ENCODE results near the gene GRIA1. TPM values are rescaled to one million over a fixed set of nuclear protein-coding genes. Genes with fewer than 3 reads are reported as not detected.
"Not testable (repeated sequence)": the region's sequence is repeated elsewhere in the genome, so short reads cannot be mapped to it uniquely, and the experiment has no call there.

GRIA1 gene
- total RNA-seq, 1 donor from 2014 or later = not detected

- intact Hi-C loops (cut with micrococcal nuclease) = no loop called here
- H3K4me3 Mint-ChIP-seq = no peak overlapping the region
- no peak for DNase-seq
- H3K27me3 Mint-ChIP-seq = no peaks in the 10 kb centered on the region
- no peaks in the 10 kb centered on the region for H3K36me3 Mint-ChIP-seq (ENCODE audit: low read depth)
- no peak overlapping the region for H3K27ac Mint-ChIP-seq
- H3K9me3 Mint-ChIP-seq = no peaks in the 10 kb centered on the region
- H3K4me1 Mint-ChIP-seq = no peaks in the 10 kb centered on the region
These were observed 205.8 kb downstream of the GRIA1 start for GRCh38 chr5:153696256-153696655.

GRCh38 chr5:153699035-153699434 is 208.6 kb downstream of the GRIA1 start:
- intact Hi-C loops (cut with micrococcal nuclease) = no loop called here
- Mint-ChIP-seq H3K9me3 (no peaks in the 10 kb centered on the region), H3K4me1 (no peaks in the 10 kb centered on the region), H3K36me3 (ENCODE audit: low read depth) (no peaks in the 10 kb centered on the region), H3K4me3 (no peak overlapping the region), H3K27ac (no peak overlapping the region), H3K27me3 (no peaks in the 10 kb centered on the region)
- DNase-seq = no peak

DNA sequence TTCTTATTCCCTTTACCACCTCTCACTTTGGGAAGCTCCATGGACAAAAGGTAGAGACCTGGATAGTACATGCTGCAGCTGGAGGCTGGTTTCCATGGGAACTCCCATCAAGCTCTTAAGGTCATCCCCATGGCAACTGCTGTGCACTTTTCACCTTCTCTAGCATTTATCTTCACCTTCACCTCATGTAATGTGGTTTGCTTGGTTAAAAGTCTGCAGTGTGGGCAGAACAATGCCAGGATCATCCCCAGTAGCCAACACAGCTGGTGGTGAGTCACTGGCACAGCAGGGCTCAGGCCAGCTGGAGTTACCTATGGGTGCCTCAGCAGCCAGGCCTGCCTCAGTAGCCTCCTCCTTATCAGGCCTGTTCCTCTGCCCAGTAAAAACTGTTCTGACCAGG is 210.5 kb downstream of the GRIA1 start:
- no peaks in the 10 kb centered on the region for H3K4me1 Mint-ChIP-seq
- no peak for DNase-seq
- H3K27ac Mint-ChIP-seq = no peak overlapping the region
- H3K27me3 Mint-ChIP-seq = no peaks in the 10 kb centered on the region
- no peaks in the 10 kb centered on the region for H3K9me3 Mint-ChIP-seq
- no peak overlapping the region for H3K4me3 Mint-ChIP-seq
- intact Hi-C loops (cut with micrococcal nuclease) = no loop called here
- no peaks in the 10 kb centered on the region for H3K36me3 Mint-ChIP-seq (ENCODE audit: low read depth)

- intact Hi-C loops (cut with micrococcal nuclease) = no loop called here
- H3K36me3 Mint-ChIP-seq (ENCODE audit: low read depth) = no peaks in the 10 kb centered on the region
- H3K4me1 Mint-ChIP-seq = no peaks in the 10 kb centered on the region
- no peak overlapping the region for H3K4me3 Mint-ChIP-seq
- no peaks in the 10 kb centered on the region for H3K9me3 Mint-ChIP-seq
- no peak for DNase-seq
- no peaks in the 10 kb centered on the region for H3K27me3 Mint-ChIP-seq
- no peak overlapping the region for H3K27ac Mint-ChIP-seq
These were observed 211.8 kb downstream of the GRIA1 start for GRCh38 chr5:153702265-153702664.

DNA sequence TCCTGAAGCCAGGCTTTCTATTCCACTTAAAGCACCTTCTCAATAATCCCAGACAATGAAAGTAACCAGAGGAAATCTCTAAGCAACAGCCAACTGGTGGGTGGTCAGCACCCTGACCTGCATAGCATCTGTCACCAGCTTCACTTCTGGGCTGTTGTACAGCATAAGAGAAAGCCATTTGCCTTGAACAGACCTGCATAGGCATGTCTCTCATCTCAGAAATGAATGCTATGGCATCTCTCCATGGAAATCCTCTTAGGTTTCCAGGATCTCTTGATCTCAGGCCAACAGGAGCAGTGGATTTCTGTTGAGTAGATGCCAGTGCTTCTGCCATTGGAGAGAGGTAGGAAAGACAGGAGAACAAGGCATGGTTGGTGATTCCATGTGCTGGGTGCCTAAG is 213.6 kb downstream of the GRIA1 start:
- no peaks in the 10 kb centered on the region for H3K9me3 Mint-ChIP-seq
- no peak overlapping the region for H3K4me3 Mint-ChIP-seq
- H3K27ac Mint-ChIP-seq = no peak overlapping the region
- no peaks in the 10 kb centered on the region for H3K27me3 Mint-ChIP-seq
- no peak for DNase-seq
- no peaks in the 10 kb centered on the region for H3K4me1 Mint-ChIP-seq
- intact Hi-C loops (cut with micrococcal nuclease) = no loop called here
- no peaks in the 10 kb centered on the region for H3K36me3 Mint-ChIP-seq (ENCODE audit: low read depth)

DNA sequence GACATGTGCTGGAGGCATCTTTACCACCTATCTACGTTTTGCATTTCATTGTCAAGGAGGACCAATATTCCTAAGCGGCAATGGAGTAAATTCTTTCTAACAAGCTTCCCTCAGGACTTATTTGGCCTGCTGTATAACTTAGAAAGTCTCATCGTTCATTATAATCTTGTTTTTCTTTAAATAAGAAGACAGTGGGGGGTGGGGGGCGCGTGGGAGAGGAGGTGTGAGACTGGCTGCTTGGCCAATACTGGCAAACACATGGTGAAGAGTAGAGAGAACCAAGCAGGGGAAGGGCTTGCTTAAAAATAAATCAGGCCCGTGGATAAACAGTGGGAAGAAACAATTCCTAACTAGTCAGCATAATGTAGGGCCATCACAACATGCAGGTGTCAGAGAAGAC is 217.2 kb downstream of the GRIA1 start:
- no peak for DNase-seq
- Mint-ChIP-seq H3K4me3 (no peak overlapping the region), H3K9me3 (no peaks in the 10 kb centered on the region), H3K27ac (no peak overlapping the region), H3K36me3 (ENCODE audit: low read depth) (no peaks in the 10 kb centered on the region), H3K27me3 (no peaks in the 10 kb centered on the region), H3K4me1 (no peaks in the 10 kb centered on the region)
- intact Hi-C loops (cut with micrococcal nuclease) = no loop called here

DNA sequence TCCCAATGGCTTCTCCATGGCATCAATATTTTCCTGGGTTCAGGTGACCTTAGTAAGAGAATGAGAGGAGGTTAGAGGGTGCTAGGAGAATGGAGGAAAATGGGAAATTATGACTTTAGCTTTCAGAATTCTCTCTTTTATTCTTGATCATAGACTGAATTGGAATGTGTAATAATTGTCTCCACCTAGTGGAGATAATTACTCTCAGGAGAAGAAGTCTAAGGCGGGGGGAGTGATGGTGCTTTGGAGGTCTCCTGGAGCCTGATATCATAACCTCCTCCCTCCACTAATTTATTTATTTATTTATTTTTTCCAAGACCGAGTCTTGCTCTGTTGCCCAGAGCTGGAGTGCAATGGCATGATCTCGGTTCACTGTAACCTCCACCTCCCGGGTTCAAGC is 221.3 kb downstream of the GRIA1 start:
- Mint-ChIP-seq H3K27ac (no peak overlapping the region), H3K36me3 (ENCODE audit: low read depth) (no peaks in the 10 kb centered on the region), H3K27me3 (no peaks in the 10 kb centered on the region), H3K9me3 (no peaks in the 10 kb centered on the region), H3K4me1 (no peaks in the 10 kb centered on the region), H3K4me3 (no peak overlapping the region)
- no peak for DNase-seq
- intact Hi-C loops (cut with micrococcal nuclease) = no loop called here

GRCh38 chr5:153712946-153713345 is 222.5 kb downstream of the GRIA1 start:
- Mint-ChIP-seq H3K4me1 (no peaks in the 10 kb centered on the region), H3K9me3 (no peaks in the 10 kb centered on the region), H3K27ac (no peak overlapping the region), H3K27me3 (no peaks in the 10 kb centered on the region), H3K4me3 (no peak overlapping the region), H3K36me3 (ENCODE audit: low read depth) (no peaks in the 10 kb centered on the region)
- no peak for DNase-seq
- intact Hi-C loops (cut with micrococcal nuclease) = no loop called here

- intact Hi-C loops (cut with micrococcal nuclease) = no loop called here
- no peaks in the 10 kb centered on the region for H3K27me3 Mint-ChIP-seq
- no peak overlapping the region for H3K27ac Mint-ChIP-seq
These were observed 223.5 kb downstream of the GRIA1 start for GRCh38 chr5:153713943-153714342.

DNA sequence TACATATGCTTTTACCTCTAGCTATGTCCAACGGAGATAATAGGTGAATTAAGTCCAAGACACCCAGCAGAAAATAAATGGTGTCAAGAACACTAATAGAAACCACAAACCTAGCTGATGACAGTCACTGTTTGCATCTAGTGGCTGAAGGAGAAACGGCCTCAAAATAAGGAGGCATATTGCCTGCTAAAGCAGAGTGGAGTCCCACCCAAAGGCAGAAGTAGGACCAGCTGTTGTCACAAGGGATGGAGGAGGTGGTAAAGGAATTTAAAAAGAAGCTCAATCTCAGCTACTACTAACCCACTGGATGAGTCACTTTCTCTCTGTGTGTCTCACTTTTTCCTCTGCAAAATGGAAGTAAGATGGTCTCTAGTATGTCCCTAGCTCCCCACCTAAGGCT is 224.3 kb downstream of the GRIA1 start:
- intact Hi-C loops (cut with micrococcal nuclease) = no loop called here
- Mint-ChIP-seq H3K4me3 (no peak overlapping the region), H3K27me3 (no peaks in the 10 kb centered on the region), H3K27ac (no peak overlapping the region), H3K9me3 (no peaks in the 10 kb centered on the region), H3K4me1 (no peaks in the 10 kb centered on the region), H3K36me3 (ENCODE audit: low read depth) (no peaks in the 10 kb centered on the region)
- DNase-seq = no peak

More at GRCh38 chr5:153713943-153714342, 223.5 kb downstream of the GRIA1 start:
- no peak for DNase-seq
- no peaks in the 10 kb centered on the region for H3K4me1 Mint-ChIP-seq
- no peaks in the 10 kb centered on the region for H3K36me3 Mint-ChIP-seq (ENCODE audit: low read depth)
- H3K9me3 Mint-ChIP-seq = no peaks in the 10 kb centered on the region
- no peak overlapping the region for H3K4me3 Mint-ChIP-seq

DNA sequence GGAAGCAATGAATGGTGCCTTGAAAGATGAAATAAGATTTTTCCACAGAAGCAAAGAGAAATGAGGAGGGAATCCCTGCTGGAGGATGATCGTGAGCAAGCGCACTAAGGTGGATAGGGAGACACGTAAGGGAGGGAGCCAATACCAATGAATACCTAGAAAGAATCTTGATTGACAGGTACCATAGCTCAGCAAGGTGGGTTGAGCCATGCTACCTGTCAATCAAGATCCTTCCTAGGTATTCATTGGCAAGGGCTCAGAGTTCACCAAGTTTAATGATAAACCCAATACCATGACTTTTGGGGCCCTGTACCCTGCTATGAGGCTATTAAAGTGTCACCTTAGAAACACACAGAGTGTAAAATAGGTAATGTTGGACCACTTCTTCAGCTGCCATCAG is 226.8 kb downstream of the GRIA1 start:
- no peak for DNase-seq
- Mint-ChIP-seq H3K4me1 (no peaks in the 10 kb centered on the region), H3K27ac (no peak overlapping the region), H3K36me3 (ENCODE audit: low read depth) (no peaks in the 10 kb centered on the region), H3K9me3 (no peaks in the 10 kb centered on the region), H3K4me3 (no peak overlapping the region), H3K27me3 (no peaks in the 10 kb centered on the region)
- intact Hi-C loops (cut with micrococcal nuclease) = no loop called here

DNA sequence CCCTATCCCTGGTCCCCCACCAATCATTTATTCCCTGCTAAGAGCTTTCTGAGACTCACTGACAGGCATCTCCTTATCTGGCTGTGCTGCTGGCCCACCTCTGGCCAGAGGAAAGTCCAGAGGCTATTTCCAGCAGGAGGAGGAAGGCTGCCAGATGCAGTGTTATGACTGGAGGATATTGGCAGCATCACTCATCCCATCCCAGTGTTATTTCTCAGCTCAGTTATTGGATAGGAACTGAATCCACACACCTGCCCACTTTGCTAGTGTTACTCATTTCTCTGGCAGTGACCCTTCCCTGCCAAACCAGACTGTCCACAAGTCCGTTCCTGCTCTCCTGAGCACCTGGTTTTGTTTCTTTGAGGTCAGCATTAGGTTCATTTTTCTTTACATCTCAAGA is 228.2 kb downstream of the GRIA1 start:
- intact Hi-C loops (cut with micrococcal nuclease) = no loop called here
- H3K27ac Mint-ChIP-seq = no peak overlapping the region
- H3K36me3 Mint-ChIP-seq (ENCODE audit: low read depth) = no peaks in the 10 kb centered on the region
- no peaks in the 10 kb centered on the region for H3K9me3 Mint-ChIP-seq
- no peaks in the 10 kb centered on the region for H3K4me1 Mint-ChIP-seq
- DNase-seq = no peak
- no peaks in the 10 kb centered on the region for H3K27me3 Mint-ChIP-seq
- no peak overlapping the region for H3K4me3 Mint-ChIP-seq

GRCh38 chr5:153719324-153719723 is 228.9 kb downstream of the GRIA1 start:
- H3K4me1 Mint-ChIP-seq = no peaks in the 10 kb centered on the region
- intact Hi-C loops (cut with micrococcal nuclease) = no loop called here
- no peak overlapping the region for H3K27ac Mint-ChIP-seq
- DNase-seq = no peak
- H3K27me3 Mint-ChIP-seq = no peaks in the 10 kb centered on the region
- no peak overlapping the region for H3K4me3 Mint-ChIP-seq
- no peaks in the 10 kb centered on the region for H3K9me3 Mint-ChIP-seq
- H3K36me3 Mint-ChIP-seq (ENCODE audit: low read depth) = no peaks in the 10 kb centered on the region

- H3K9me3 Mint-ChIP-seq; H3K27me3 Mint-ChIP-seq; H3K36me3 Mint-ChIP-seq (ENCODE audit: low read depth): not testable (repeated sequence)
These were observed 232.6 kb downstream of the GRIA1 start for GRCh38 chr5:153723022-153723610.

GRCh38 chr5:153742060-153742459 is 251.6 kb downstream of the GRIA1 start:
- no peaks in the 10 kb centered on the region for H3K4me1 Mint-ChIP-seq

More at GRCh38 chr5:153723022-153723610, 232.6 kb downstream of the GRIA1 start:
- H3K27ac Mint-ChIP-seq; H3K4me1 Mint-ChIP-seq; H3K4me3 Mint-ChIP-seq; intact Hi-C loops (cut with micrococcal nuclease); DNase-seq: not testable (repeated sequence)

More at GRCh38 chr5:153742060-153742459, 251.6 kb downstream of the GRIA1 start:
- no peak for DNase-seq
- H3K4me3 Mint-ChIP-seq = no peak overlapping the region
- H3K27ac Mint-ChIP-seq = no peak overlapping the region
- intact Hi-C loops (cut with micrococcal nuclease) = no loop called here
- no peaks in the 10 kb centered on the region for H3K9me3 Mint-ChIP-seq
- H3K27me3 Mint-ChIP-seq = peaks cover 4% of the 10 kb centered on the region
- H3K36me3 Mint-ChIP-seq (ENCODE audit: low read depth) = no peaks in the 10 kb centered on the region

Data from activated CD4-positive, alpha-beta T cell treated with anti-CD3 and anti-CD28 coated beads, Interleukin-2, amount 10 ng/mL, durations not matched to agents 24 days and 14 days (primary cell).